ENCODE data around the gene CPLX4. TPM values are rescaled to one million over a fixed set of nuclear protein-coding genes. Genes with fewer than 3 reads are reported as not detected.

CPLX4 gene
- polyA plus RNA-seq, 1 of the 3 experiments (the other 2 are of a cell fraction): not detected

- peak overlapping the region; percentile 50; the same call in 1 of the 2 replicates for H3K4me2 ChIP-seq
- no peaks in the 10 kb centered on the region for H3K79me2 ChIP-seq (ENCODE audit: insufficient read depth)
- no peak overlapping the region for H3K9ac ChIP-seq
- DNase-seq: peak; percentile 40
- peak overlapping the region in 1 of 2 experiments; percentile 39; a peak in 1 of 4 replicates for H3K4me3 ChIP-seq (ENCODE audit: low read depth in 2 of 2, low read length in 1 of 2)
- H3K27me3 ChIP-seq (ENCODE audit: insufficient read depth): peaks cover 98% of the 10 kb centered on the region
- TF ChIP-seq RAD21 (IDR thresholded peaks at IDR 0.05; ENCODE audit: low read length) (no peak), POLR2AphosphoS5 (IDR thresholded peaks at IDR 0.05; ENCODE audit: low read depth, low read length) (no peak), MEF2A (IDR thresholded peaks at IDR 0.05; ENCODE audit: borderline replicate concordance, low read depth) (no peak), EZH2phosphoT487 (IDR thresholded peaks at IDR 0.05; ENCODE audit: borderline replicate concordance, low read depth) (peak; percentile 47; the same call in 1 of the 2 replicates), FOXM1 (IDR thresholded peaks at IDR 0.05; ENCODE audit: low read depth) (no peak), ZBTB33 (IDR thresholded peaks at IDR 0.05; ENCODE audit: borderline replicate concordance, low read depth) (no peak)
- H2AFZ ChIP-seq (ENCODE audit: low read depth): peak overlapping the region; percentile 3; the same call in 1 of the 2 replicates
- peaks cover 4 to 6% of the 10 kb centered on the region in 2 experiments; a peak in 2 of 4 replicates for H3K4me1 ChIP-seq (ENCODE audit: control insufficient read depth in 1 of 2, insufficient read depth in 2 of 2, low read depth in 1 of 2, low read length in 1 of 2)
- no peaks in the 10 kb centered on the region for H3K9me2 ChIP-seq
- POLR2A ChIA-PET: no interaction called here
- H3K9me3 ChIP-seq: no peaks in the 10 kb centered on the region
- CTCF ChIA-PET: interaction anchor here (0.9 to 8.4 kb wide), 11 partner anchors 10 to 555 kb away, joined by 3 to 92 read pairs (median 6); no protein-coding TSS in a partner anchor
- H3K27ac ChIP-seq (ENCODE audit: low read depth in 2 of 2, low read length in 1 of 2): no peak overlapping the region
- no peaks in the 10 kb centered on the region for H4K20me1 ChIP-seq (ENCODE audit: insufficient read depth)
- H3K36me3 ChIP-seq (replicated peaks in 1 of 2; ENCODE audit: control insufficient read depth in 1 of 2, insufficient read depth in 2 of 2, low read length in 1 of 2): no peaks in the 10 kb centered on the region
- WGBS (ENCODE audit: low lambda C conversion rate): 25% methylated on average over 21 of the region's 28 CpGs
- H3F3A ChIP-seq (replicated peaks; ENCODE audit: insufficient read depth): peaks cover 3% of the 10 kb centered on the region
These were observed 50.2 kb downstream of the CPLX4 start for GRCh38 chr18:59268127-59268720.

DNA sequence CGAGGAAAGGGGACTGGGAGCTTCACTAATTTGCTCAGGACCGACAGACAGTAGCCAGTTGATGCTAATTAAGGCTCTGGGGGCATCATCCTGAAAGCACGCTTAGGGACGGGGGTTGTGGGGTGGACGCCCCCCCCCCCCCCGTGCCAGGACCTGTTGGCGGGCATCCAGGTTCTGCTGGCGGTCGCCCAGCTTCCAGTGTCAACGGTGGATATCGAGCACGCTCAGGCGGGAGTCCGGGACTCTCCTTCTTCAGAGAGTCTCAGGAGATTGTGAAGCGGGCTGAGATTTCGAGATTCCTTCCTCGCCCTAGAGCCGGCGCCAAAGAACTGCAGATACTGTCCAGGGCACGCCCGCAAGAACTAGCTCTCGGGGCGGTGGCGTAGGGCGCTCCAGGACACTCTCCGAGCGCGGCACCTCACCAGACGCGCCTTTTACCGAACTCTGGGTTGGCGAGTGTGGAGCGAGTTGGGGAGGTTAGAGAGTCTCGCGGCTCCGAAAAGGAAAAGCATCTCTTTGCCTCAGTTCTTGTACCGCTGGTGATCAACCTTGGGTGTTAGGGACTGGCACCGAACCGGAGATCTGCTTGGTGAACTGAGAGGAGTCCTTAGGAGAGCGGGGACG is 50.8 kb downstream of the CPLX4 start:
- 10% methylated on average over 34 of the region's 41 CpGs for WGBS (ENCODE audit: low lambda C conversion rate)
- no peaks in the 10 kb centered on the region for H4K20me1 ChIP-seq (ENCODE audit: insufficient read depth)
- DNase-seq: peak; percentile 41
- TF ChIP-seq FOSL2 (IDR thresholded peaks at IDR 0.05; ENCODE audit: borderline replicate concordance, low read depth) (no peak), MEF2A (IDR thresholded peaks at IDR 0.05; ENCODE audit: borderline replicate concordance, low read depth) (no peak), CHD2 (IDR thresholded peaks at IDR 0.05; ENCODE audit: low read length, partially characterized antibody) (no peak), NFIC (IDR thresholded peaks at IDR 0.05; ENCODE audit: borderline replicate concordance) (no peak), MAX (IDR thresholded peaks at IDR 0.05; ENCODE audit: low read depth) (no peak), JUND (IDR thresholded peaks at IDR 0.05) (no peak)
- TF ChIP-seq, protein P1, sequence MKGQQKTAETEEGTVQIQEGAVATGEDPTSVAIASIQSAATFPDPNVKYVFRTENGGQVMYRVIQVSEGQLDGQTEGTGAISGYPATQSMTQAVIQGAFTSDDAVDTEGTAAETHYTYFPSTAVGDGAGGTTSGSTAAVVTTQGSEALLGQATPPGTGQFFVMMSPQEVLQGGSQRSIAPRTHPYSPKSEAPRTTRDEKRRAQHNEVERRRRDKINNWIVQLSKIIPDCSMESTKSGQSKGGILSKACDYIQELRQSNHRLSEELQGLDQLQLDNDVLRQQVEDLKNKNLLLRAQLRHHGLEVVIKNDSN (IDR thresholded peaks at IDR 0.05; ENCODE audit: borderline replicate concordance, low read depth): no peak
- H3K4me2 ChIP-seq: peak overlapping the region; percentile 50; the same call in 1 of the 2 replicates
- peaks cover 2 to 4% of the 10 kb centered on the region in 2 experiments; a peak in 2 of 4 replicates for H3K4me1 ChIP-seq (ENCODE audit: control insufficient read depth in 1 of 2, insufficient read depth in 2 of 2, low read depth in 1 of 2, low read length in 1 of 2)
- H2AFZ ChIP-seq (ENCODE audit: low read depth): no peak overlapping the region
- peaks cover 3% of the 10 kb centered on the region for H3F3A ChIP-seq (replicated peaks; ENCODE audit: insufficient read depth)
- CTCF ChIA-PET: interaction anchor here (1.0 to 8.4 kb wide), 10 partner anchors 8 to 556 kb away, joined by 3 to 92 read pairs (median 6); no protein-coding TSS in a partner anchor
- H3K36me3 ChIP-seq (replicated peaks in 1 of 2; ENCODE audit: control insufficient read depth in 1 of 2, insufficient read depth in 2 of 2, low read length in 1 of 2): no peaks in the 10 kb centered on the region
- no peaks in the 10 kb centered on the region for H3K9me2 ChIP-seq
- H3K4me3 ChIP-seq (ENCODE audit: low read depth in 2 of 2, low read length in 1 of 2): peak overlapping the region in 1 of 2 experiments; percentile 39; a peak in 1 of 4 replicates
- H3K9ac ChIP-seq: no peak overlapping the region
- H3K27ac ChIP-seq (ENCODE audit: low read depth in 2 of 2, low read length in 1 of 2): no peak overlapping the region
- H3K9me3 ChIP-seq: no peaks in the 10 kb centered on the region
- POLR2A ChIA-PET: no interaction called here
- peaks cover 98% of the 10 kb centered on the region for H3K27me3 ChIP-seq (ENCODE audit: insufficient read depth)
- no peaks in the 10 kb centered on the region for H3K79me2 ChIP-seq (ENCODE audit: insufficient read depth)

Measured in SK-N-SH (cell line).